Osteoblast (primary cell): ENCODE measurements around the gene APOC3. TPM values are rescaled to one million over a fixed set of nuclear protein-coding genes. Genes with fewer than 3 reads are reported as not detected.
A peak's percentile ranks its signal among the peaks of the same experiment; 100 is the strongest.
"Not testable (repeated sequence)": the region's sequence is repeated elsewhere in the genome, so short reads cannot be mapped to it uniquely, and the experiment has no call there.

ENCODE experiments used
- DNase-seq: peaks from one replicate; pipeline ENCODE4 v3.0.0; 2011; ENCODE audit warnings: low spot score, mixed read lengths; ENCODE audit not compliant: insufficient read length; ENCODE audit errors: missing footprints
- H2AFZ ChIP-seq: 2 replicates; pipeline ENCODE4 v1.6.0; 2011; ENCODE audit warnings: mild to moderate bottlenecking, low read length
- H3K27ac ChIP-seq: 2 replicates; pipeline ENCODE4 v1.5.1; 2011; ENCODE audit warnings: mild to moderate bottlenecking, low read depth, low read length, moderate library complexity
- H3K27me3 ChIP-seq: 2 replicates; pipeline ENCODE4 v1.6.0; 2012; ENCODE audit warnings: mild to moderate bottlenecking, control low read depth, inconsistent platforms, low read length, moderate library complexity; ENCODE audit not compliant: insufficient read depth
- H3K36me3 ChIP-seq: 2 replicates; pipeline ENCODE4 v1.5.1; 2011; ENCODE audit warnings: mild to moderate bottlenecking, low read length, control low read depth, moderate library complexity; ENCODE audit not compliant: insufficient read depth
- H3K4me1 ChIP-seq: 2 replicates; pipeline ENCODE4 v1.5.1; 2011; ENCODE audit warnings: mild to moderate bottlenecking, low read length, control low read depth, moderate library complexity; ENCODE audit not compliant: insufficient read depth
- H3K4me2 ChIP-seq: 2 replicates; pipeline ENCODE4 v1.6.0; 2011; ENCODE audit warnings: mild to moderate bottlenecking, low read length; ENCODE audit not compliant: insufficient read depth
- H3K4me3 ChIP-seq: fragments of 200-600 bp; sonication (generic); 3 replicates; pipeline ENCODE4 v1.5.1; 2012; ENCODE audit warnings: mild to moderate bottlenecking, low read length, inconsistent platforms; ENCODE audit not compliant: insufficient read depth
- H3K79me2 ChIP-seq: 2 replicates; pipeline ENCODE4 v1.6.0; 2012; ENCODE audit warnings: mild to moderate bottlenecking, low read length, control low read depth, inconsistent platforms; ENCODE audit not compliant: insufficient read depth
- H3K9me3 ChIP-seq: 2 replicates; pipeline ENCODE4 v1.5.1; 2011; ENCODE audit warnings: low read depth, low read length, control low read depth
- H4K20me1 ChIP-seq: 2 replicates; pipeline ENCODE4 v1.6.0; 2012; ENCODE audit warnings: mild to moderate bottlenecking, low read length, control low read depth; ENCODE audit not compliant: insufficient read depth
- total RNA-seq: library from RNA; depleted of rRNA; stranded (reverse); fragments of >200 nt; gene quantifications from 2 replicates; pipeline ENCODE4 v1.2.3, GENCODE V29; 2012
- TF ChIP-seq, protein P1 (sequence below): IDR thresholded peaks from 2 replicates; pipeline ENCODE4 v1.5.1; 2011; ENCODE audit warnings: mild to moderate bottlenecking, low read depth, low read length, moderate library complexity; ENCODE audit errors: extremely low read depth

APOC3 gene
- total RNA-seq, 1 donor, result not detected

DNA sequence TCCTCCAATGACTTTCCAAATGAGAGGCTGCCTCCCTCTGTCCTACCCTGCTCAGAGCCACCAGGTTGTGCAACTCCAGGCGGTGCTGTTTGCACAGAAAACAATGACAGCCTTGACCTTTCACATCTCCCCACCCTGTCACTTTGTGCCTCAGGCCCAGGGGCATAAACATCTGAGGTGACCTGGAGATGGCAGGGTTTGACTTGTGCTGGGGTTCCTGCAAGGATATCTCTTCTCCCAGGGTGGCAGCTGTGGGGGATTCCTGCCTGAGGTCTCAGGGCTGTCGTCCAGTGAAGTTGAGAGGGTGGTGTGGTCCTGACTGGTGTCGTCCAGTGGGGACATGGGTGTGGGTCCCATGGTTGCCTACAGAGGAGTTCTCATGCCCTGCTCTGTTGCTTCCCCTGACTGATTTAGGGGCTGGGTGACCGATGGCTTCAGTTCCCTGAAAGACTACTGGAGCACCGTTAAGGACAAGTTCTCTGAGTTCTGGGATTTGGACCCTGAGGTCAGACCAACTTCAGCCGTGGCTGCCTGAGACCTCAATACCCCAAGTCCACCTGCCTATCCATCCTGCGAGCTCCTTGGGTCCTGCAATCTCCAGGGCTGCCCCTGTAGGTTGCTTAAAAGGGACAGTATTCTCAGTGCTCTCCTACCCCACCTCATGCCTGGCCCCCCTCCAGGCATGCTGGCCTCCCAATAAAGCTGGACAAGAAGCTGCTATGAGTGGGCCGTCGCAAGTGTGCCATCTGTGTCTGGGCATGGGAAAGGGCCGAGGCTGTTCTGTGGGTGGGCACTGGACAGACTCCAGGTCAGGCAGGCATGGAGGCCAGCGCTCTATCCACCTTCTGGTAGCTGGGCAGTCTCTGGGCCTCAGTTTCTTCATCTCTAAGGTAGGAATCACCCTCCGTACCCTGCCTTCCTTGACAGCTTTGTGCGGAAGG, 2.9 kb downstream of the APOC3 start:
- no peaks in the 10 kb centered on the region for H3K79me2 ChIP-seq
- H3K9me3 ChIP-seq, result no peaks in the 10 kb centered on the region

GRCh38 chr11:116833491-116833815, 3.7 kb downstream of the APOC3 start:
- TF ChIP-seq, protein P1, sequence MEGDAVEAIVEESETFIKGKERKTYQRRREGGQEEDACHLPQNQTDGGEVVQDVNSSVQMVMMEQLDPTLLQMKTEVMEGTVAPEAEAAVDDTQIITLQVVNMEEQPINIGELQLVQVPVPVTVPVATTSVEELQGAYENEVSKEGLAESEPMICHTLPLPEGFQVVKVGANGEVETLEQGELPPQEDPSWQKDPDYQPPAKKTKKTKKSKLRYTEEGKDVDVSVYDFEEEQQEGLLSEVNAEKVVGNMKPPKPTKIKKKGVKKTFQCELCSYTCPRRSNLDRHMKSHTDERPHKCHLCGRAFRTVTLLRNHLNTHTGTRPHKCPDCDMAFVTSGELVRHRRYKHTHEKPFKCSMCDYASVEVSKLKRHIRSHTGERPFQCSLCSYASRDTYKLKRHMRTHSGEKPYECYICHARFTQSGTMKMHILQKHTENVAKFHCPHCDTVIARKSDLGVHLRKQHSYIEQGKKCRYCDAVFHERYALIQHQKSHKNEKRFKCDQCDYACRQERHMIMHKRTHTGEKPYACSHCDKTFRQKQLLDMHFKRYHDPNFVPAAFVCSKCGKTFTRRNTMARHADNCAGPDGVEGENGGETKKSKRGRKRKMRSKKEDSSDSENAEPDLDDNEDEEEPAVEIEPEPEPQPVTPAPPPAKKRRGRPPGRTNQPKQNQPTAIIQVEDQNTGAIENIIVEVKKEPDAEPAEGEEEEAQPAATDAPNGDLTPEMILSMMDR, result no peak
- Histone ChIP-seq H2AFZ (no peak overlapping the region), H4K20me1 (no peaks in the 10 kb centered on the region), H3K79me2 (no peaks in the 10 kb centered on the region), H3K27ac (no peak overlapping the region), H3K4me2 (no peak overlapping the region), H3K27me3 (no peaks in the 10 kb centered on the region), H3K36me3 (no peaks in the 10 kb centered on the region), H3K4me1 (peaks cover 9% of the 10 kb centered on the region), H3K9me3 (no peaks in the 10 kb centered on the region), H3K4me3 (no peak overlapping the region)
- DNase-seq, result no peak

More for the DNA sequence above, 2.9 kb downstream of the APOC3 start:
- peak; percentile 79 for DNase-seq
- Histone ChIP-seq H4K20me1 (no peaks in the 10 kb centered on the region), H3K27me3 (no peaks in the 10 kb centered on the region), H3K4me1 (peaks cover 9% of the 10 kb centered on the region), H2AFZ (no peak overlapping the region), H3K4me2 (no peak overlapping the region), H3K36me3 (no peaks in the 10 kb centered on the region), H3K4me3 (no peak overlapping the region), H3K27ac (no peak overlapping the region)
- TF ChIP-seq, protein P1, result no peak

- H3K27me3 ChIP-seq, result no peaks in the 10 kb centered on the region
- TF ChIP-seq, protein P1, result no peak
- H3K36me3 ChIP-seq, result no peaks in the 10 kb centered on the region
- H3K27ac ChIP-seq, result no peak overlapping the region
- H3K9me3 ChIP-seq, result no peaks in the 10 kb centered on the region
- no peak overlapping the region for H2AFZ ChIP-seq
- peaks cover 9% of the 10 kb centered on the region for H3K4me1 ChIP-seq
- H3K4me2 ChIP-seq, result no peak overlapping the region
- H3K79me2 ChIP-seq, result no peaks in the 10 kb centered on the region
- no peak overlapping the region for H3K4me3 ChIP-seq
- no peaks in the 10 kb centered on the region for H4K20me1 ChIP-seq
- no peak for DNase-seq
These were observed 4.3 kb downstream of the APOC3 start for GRCh38 chr11:116833816-116834534.

- not testable (repeated sequence) for DNase-seq, H3K36me3 ChIP-seq, H3K9me3 ChIP-seq, H4K20me1 ChIP-seq, H3K79me2 ChIP-seq, H3K27me3 ChIP-seq, H3K4me3 ChIP-seq, H2AFZ ChIP-seq, H3K4me2 ChIP-seq, H3K27ac ChIP-seq, H3K4me1 ChIP-seq
These were observed 4.9 kb downstream of the APOC3 start for GRCh38 chr11:116834535-116835041.
